SHP77 (cell line): ENCODE results near the gene GAS7.

Experiments
- DNase-seq, 2 experiments: peaks; one replicate each; lab custom pipeline; 2025; lab: John Stamatoyannopoulos, UW

Gene GAS7

DNA sequence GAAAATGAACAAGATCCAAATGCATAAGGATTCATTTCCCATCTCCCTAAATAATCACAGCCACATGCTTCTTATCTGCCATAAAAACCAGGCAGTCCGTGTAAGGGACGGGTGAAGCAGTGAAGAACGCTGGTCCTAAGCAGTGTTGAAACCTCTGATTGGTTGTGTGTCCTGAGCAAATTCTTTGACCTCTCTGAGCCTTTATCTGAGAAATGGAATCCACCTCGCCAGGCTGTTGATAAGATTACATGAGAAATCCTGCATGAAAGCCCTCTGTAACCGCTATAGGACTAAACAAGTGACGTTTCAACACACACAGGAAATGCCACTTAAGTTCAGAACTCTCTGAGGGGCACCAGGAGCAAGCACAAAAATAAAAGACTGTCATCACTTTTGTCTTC lies 26.8 kb downstream of the GAS7 start:
- DNase-seq: no peak

DNA sequence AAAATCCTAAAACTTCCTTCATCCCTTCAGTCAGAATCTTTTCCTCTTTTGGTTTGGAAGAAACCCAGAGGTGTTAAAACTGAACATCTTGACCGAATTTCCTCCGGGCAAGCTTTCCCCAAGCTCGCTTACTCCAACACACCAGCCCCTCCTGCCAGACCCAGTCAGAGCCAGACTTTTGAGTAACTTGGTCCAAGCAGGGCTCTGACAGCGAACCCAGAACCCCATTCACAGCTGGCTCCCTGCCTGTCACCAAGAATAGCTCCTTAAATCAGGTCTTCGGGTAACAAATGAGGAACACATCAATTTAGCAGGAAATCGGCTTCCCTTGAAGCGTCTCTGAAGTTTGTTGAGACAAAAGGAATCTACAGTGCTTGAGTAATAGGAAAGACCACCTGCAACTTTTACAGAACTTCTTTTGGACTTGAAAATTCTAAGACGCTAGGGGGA lies 27.3 kb downstream of the GAS7 start:
- no peak for DNase-seq

DNA sequence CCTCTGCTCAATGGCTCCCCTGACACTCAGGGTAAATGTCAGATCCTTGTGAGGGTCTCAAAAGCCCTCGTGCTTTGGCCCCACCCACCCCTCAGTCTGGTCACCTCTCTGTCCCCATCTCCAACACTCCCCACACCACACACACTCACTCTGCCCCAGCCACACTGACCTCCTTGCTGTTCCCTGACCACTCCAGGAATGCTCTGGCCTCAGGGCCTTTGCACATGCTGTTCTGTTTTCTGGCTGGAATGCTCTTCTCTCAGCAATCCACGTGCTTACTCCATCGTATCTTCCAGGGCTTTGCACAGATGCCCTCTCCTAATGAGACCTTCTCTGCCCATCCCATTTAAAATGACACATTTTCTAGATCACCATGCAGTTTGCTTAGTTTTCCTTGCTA lies 28.2 kb downstream of the GAS7 start:
- DNase-seq: no peak

DNA sequence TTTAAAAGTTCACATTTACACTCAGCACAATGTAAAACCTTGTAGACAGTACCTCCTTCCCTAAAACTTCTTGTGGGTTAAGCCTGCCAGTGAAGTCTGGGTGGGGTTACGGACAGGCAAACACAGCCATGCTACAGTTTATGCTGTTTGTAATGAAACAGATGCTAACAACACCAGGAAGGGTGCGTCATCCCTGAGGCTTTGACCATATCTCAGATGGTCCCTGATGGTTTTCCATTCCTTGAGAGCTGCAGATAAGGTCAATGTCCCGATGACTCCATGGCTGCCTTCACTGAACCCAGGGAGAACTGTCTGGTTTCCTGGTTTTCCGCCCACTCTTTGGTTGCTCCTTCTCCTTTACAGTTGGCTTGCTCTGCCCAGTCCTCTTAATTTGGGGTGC lies 29.1 kb downstream of the GAS7 start:
- DNase-seq: no peak

DNA sequence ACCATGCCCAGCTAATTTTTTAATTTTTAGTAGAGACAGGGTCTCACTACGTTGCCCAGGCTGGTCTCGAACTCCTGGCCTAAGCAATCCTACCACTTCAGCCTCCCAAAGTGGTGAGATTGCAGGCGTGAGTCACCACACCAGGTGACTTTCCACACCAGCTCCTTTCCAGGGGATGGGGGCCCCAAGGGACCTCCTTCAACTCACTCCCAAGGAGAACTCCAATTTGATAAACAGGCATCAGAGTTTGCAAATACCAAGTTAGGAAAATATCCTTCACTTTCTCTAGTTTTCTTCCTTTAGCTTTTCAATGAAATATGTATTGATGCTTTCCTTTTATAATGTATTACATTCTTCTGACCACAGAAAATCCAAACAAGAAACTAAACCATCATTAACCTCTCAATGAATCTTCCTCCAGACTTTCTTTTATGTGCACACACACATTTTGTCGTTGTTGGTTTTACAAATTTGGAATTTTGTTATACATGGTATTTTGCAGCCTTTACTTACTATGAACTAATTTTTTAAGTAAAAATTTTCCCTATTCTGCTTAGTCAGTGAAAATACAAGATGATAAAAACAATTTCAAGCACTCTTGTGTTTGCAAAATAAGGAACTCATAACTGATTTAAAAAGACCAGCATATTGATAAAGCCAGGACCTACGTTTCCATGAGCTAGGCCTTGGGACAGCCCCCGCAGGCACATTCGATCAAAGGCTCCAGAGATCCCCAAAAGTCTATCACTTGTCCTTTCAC lies 32.0 kb downstream of the GAS7 start:
- no peak for DNase-seq

DNA sequence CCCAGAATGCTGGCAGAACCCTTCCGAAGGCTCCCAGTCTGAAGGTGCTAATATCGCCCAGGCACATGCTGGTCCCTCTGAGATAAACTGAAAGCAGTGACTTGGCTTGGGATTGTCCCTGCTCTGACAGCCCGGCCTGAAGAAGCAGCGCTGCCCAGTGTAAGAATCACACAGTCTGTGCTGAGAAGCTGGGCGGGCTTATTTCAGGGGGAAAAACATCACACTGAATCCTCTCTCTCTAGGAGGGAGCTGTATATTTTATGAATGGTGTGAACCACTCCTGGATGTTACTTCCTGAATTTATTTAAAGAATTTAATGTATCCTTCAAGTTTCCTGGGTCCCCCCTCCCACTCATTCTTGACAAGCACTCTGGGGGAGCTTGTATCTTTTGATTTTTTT lies 36.3 kb downstream of the GAS7 start:
- DNase-seq: no peak

DNA sequence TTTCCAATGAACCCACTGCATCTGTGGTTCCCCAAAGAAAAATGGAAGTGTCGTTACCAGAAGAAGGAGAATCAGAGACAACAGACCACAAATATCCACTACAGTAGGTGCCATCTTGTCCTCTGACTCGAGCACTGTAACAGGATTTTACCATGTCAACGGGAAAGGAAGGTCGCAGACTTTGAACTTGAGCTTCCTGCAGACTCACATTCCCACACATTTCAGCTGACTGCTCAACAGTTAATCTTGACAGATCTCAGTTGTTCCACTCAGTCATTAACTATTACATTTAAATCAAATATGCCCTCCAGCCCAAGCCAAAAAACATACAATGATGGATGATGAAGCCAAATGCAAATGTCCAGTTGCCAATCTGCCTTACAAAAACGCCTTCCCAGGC lies 37.0 kb downstream of the GAS7 start:
- DNase-seq: no peak

DNA sequence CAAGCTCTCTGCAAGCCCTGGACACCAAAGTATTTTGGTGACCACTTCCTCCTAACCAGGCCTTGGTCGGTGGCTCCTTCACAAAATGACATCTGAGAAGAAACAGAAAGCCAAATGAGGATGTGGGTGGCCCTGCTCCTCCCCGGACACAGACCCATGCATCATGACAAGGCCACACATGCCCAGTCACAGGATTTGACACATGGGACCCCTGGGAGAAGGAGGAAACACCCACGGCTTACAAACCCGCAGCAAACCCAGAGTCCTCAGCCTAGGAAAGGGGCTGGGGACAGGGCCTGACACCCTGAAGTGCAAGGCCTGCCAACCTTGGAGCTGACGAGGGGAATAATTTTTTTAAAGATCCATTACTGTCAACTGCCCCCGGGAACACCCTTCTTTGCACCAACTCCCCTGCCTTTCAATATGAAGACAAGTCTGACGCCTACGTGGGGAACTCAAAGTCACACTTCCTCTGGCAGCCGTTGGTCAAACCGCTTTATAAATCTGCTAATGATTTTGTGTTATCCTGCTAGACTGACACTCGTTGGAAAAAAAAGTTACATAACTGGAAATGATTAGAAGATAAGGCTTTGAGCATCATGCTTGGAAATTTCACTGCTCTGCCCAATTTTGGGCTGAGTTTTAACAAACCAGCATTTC lies 41.3 kb downstream of the GAS7 start:
- no peak for DNase-seq

DNA sequence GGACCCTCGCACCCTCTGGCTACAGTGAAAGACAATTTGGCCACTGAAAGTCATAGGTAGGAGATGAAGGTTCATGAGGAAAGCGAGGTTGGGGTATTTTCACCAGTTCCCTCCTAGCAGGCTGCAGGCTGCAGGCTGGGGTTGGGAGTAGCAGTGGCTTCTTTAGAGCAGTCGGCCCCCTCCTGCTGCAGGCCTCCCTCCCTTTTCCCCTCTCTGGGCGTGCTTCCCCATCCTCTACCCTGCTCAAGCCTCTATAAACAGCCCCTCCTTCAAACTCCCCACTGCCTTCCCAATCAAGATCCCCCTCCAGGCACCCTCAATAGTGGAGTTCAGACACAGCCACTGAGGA lies 41.8 kb downstream of the GAS7 start:
- no peak for DNase-seq

DNA sequence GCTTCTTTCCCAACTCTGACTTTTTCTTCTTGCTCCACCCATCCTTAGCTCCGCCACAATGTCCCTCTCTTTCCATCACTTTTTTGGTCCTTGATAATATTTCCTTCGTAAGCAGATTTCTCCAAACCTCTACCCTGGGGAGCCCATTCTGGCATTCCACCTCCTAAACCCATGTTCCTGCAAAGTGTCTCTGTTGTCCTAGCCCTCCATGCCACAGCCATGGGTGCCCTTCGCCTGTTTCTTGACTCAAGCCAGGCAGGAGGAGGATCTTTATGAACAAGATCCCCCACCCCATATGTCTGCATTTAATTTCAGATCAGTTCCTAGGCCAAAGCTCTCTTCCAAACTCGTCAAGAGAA lies 42.4 kb downstream of the GAS7 start:
- no peak for DNase-seq

DNA sequence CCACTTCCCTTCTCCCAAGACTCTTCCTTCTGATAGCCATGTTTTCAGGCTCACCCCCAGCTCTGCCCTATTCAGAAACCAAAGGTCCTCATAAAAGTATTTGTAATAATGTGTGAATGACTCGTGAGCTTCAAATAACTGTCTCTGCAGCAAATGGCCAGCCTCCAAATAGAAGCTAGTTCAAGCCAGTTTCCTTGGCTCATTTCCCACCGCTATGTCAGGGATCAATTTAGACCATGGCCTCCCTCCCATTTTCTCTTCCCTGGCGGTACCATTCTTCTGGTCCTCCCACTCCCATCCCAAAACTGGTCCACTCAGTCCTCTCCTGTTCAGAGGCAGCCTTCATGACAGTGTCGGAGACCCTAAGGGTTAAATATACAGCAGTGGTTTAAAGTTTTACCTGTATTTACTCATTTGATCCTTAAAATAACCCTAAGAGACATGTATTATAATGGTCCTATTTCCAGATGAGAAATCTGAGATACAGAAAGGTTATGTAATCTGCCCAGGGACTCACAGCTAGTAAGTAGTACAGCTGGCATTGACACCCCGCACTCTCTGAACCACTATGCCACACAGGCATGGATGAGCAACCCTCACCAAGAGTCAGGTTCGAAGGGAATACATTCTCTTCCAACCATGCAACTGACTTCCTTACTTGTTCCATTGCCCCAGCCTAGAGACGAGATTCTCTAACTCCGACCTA lies 42.9 kb downstream of the GAS7 start:
- DNase-seq: no peak

DNA sequence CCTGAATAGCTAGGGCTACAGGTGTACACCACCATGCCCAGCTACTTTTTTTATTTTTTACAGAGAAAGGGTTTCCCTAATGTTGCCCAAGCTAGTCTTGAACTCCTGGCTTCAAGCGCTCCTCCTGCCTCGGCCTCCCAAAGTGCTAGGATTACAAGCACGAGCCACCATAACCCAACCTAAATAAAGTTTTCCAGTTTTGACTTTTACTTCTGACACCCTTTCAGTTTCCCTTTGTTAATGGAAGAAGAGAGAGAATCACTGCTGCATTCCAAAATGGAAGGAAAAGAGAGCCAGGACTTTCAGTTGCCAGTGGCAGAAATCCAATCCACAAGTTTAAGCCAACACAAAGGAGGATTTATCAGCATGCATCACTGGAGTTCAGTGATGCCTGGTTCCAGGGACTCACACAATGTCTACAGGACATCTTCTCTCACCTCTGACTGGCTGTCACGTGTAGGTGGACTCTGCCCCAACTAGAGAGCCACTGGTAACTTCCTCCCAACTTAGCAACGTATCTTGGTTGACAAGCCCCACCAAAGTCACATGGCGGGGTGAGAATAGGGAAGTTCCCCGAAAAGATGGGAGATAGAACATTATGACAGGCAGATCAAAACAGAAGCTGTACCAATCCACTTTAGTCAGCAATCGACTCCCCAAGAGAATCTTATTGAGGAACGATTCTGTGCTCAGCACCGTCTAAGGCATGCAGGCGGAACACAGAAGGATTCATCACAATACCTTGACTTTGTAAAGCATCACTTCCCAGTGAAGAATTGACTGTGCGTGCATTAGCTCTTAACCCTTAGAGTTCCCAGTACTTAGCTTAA lies 46.5 kb downstream of the GAS7 start:
- no peak for DNase-seq

DNA sequence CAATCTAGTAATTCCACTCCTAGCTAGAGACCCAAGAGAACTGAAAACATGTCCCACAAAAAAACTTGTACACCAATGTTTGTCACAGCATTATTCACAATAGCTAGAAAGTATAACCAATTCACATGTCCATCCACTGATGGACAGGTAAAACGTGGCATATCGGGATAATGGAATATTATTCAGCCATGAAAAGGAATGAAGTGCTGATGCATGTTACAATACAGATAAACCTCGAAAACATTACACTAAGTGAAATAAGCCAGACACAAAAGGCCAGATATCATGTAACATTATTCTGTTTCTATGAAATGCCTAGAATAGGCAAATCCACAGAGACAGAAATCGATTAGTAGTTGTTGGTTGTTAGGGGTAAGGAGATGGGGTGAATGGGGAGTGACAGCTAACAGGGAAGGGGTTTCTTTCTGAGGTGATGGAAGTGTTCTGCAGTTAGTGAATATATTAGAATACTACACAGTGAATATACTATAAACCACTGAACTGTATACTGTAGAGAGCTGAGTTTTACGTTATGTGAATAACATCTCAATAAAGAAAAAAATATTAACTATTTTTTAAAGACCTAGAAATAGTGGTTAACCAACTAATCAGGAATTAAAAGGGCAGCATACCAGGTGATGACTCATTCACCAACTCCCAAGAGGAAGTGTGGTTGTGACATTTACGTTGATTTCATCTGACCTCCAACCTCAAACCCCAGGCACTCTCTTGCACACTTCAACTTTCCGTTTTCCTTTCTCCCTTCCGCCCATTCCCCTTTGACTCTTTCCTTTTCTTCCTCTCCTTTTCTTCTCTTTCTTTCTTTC lies 48.6 kb downstream of the GAS7 start:
- DNase-seq: no peak

DNA sequence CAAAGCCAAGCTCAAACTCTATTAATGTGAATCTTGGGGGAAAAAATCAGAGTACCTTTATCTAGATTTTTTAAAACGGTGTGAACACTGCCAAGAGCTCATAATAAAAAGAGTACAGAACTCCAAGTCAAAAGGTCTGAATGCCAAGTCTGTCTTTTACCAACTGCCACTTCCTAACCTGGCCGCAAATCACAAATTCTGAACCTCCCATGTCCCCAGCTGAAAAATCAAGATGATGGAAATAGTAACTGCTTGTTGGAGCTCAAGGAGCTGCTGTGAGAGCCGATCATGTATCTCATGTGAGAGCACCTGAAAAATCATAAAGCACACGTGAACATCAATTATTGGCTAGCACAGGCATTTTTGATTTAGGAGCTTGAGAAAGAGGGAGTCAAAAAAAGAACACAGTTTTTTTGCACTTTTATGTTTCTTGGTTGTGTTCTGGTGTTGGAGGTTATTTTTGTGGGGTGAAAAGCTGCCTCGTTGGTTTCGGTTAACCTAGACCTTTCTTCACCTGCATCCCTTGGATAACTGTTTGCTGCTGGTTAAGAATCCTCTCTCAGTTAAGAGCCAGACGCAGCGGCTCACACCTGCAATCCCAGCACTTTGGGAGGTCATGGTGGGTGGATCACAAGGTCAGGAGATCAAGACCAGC lies 50.5 kb downstream of the GAS7 start:
- DNase-seq: no peak

DNA sequence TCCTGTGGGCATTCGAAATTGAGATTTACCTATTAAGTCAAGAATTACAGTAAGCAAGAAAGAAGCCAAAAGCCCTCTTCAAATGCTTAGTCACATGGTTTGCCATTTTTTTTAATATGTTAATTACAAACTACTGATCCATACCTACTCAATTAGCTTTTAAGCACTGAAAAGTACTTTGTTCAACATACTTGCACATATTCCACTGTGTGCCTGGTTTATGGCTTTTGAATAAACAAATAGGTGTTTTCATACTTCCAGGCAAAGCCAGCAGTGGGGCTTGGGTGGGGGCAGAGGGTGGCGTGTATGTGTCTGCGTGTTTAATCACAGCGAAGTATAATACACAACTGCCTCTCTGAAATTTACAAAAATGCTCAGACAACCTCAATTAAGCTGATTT lies 51.4 kb downstream of the GAS7 start:
- DNase-seq: no peak

DNA sequence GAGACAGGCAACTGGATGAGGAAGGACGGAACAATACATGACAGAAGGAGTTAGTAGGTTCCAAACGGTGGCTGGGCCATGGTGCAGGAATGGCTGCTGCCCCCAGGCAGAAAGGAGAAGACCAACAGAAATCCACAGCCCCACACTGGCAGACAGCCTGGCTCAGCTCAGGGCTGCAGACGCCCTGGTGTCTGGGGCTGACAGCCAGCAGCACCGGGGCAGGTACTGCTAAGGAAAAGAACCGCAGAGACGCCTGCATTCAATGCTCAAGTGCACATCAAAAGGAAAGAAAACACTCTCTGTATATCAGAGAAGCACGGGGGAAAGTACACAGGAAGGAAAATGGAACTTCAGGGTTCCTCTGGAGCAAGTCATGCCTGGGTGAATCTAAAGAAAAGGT lies 53.4 kb downstream of the GAS7 start:
- no peak for DNase-seq

DNA sequence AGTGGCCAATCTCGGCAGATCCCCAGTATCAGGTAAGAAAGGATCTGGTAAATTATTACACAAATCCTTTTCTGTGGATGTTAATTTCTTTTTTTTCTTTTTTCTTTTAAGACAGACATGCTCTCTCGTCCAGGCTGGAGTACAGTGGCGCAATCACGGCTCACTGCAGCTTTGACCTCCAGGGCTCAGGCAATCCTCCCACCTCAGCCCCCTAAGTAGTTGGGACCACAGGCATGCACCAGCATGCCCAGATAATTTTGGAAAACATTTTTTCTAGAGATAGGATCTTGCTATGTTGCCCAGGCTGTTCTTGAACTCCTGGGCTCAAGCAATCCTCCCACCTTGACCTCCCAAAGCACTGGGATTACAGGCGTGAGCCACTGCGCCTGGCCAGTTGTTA lies 54.0 kb downstream of the GAS7 start:
- DNase-seq: no peak

DNA sequence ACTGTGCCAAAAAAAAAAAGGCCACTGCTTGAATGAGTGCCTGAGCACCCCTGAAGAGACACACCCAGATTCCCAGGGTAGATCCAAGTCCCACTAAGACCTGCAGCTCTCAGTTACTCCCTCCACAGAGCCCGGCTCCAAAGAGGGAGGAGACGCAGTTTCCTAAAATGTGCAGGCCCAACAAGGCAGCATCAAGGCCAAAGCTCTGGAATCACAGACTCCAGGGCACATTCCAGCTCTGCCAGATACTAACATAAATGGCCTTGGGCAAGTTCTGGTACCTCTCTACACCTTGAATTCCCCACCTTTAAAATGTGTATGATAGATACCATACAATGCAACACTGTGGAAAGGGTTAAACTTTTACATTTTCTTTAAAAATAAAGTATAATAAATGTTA lies 57.0 kb downstream of the GAS7 start:
- no peak for DNase-seq

DNA sequence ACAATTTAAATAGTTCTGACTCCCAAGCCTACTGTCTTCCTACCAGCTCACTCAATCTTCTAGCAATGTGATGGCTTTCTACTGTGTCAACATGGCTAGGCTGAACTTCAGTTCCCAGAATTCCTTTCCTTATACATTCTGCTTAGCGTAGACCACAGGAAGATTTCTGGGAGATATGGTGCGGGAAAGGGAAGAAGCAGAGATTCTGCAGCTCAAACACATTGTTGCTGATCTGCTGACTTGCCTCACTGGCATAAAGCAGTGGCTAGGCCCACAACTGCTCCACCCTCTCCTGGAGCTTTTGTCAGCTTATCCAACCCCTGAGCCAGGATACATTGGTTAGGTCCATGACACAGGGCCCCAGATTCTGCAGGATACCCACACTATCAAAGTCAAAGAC lies 58.8 kb downstream of the GAS7 start:
- DNase-seq: no peak

DNA sequence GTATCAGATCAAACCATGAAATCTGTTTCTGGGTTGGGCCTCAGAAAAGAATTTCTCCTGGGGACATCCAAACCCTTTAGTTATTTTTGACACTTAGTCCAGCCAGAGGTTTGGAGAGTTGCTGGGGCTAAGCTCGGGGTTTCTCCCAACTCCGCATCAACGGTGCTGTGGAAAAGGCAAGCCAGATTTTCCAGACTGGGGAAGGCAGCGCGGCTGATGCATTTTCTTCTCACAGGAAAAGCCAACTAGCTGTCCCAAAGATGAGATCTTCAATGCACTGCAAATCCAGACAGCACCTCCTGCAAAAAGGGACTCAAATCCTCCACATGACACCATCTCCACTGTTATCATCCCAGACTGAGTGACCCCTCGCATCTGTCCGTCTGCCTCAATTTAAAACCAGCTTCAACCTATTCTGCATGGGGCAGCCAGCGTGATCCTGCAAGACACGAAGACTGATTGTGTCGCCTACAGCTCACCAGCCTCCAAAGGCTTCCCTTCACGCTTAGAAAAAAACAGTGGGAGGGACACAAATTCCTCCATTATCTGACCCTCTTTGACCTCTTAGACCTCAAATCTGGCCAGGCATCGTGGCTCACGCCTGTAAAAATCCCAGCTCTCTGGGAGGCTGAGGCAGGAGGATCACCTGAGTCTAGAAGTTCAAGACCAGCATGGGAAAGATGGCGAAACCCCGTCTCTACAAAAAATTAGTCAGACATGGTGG lies 62.0 kb downstream of the GAS7 start:
- no peak for DNase-seq
